LNCaP clone FGC (cell line): ENCODE results near the gene AMH.
"Not testable (repeated sequence)": the region's sequence is repeated elsewhere in the genome, so short reads cannot be mapped to it uniquely, and the experiment has no call there.

ENCODE experiments used
- DNase-seq: peaks from one replicate; pipeline ENCODE4 v3.0.0-alpha.2; 2011; ENCODE audit warnings: low read depth
- H3K4me3 ChIP-seq: 2 replicates; pipeline ENCODE4 v1.5.1; 2011; ENCODE audit warnings: mild to moderate bottlenecking, low read depth, low read length, control low read depth
- CTCF ChIP-seq: IDR thresholded peaks from 2 replicates; pipeline ENCODE4 v1.5.1; 2012; ENCODE audit warnings: mild to moderate bottlenecking; ENCODE audit not compliant: control insufficient read depth, insufficient read depth; ENCODE audit errors: extremely low read depth

Gene AMH

GRCh38 chr19:2249010-2249866, at the start of gene AMH:
AMH (plus strand) TSS chr19:2249323; CDS start chr19:2249333, 10 bp downstream.
- DNase-seq: no peak
- TF ChIP-seq CTCF: no peak
- no peak within 1 kb of the TSS for H3K4me3 ChIP-seq

GRCh38 chr19:2199861-2200623, 49.1 kb upstream of the AMH start:
- no peak overlapping the region for H3K4me3 ChIP-seq
- no peak for DNase-seq
- no peak for TF ChIP-seq CTCF

- not testable (repeated sequence) for DNase-seq, H3K4me3 ChIP-seq
These were observed 48.4 kb upstream of the AMH start for GRCh38 chr19:2200624-2201294.

GRCh38 chr19:2201473-2202148, 47.5 kb upstream of the AMH start:
- no peak for TF ChIP-seq CTCF
- DNase-seq: no peak
- no peak overlapping the region for H3K4me3 ChIP-seq

- H3K4me3 ChIP-seq: no peak overlapping the region
- DNase-seq: no peak
- no peak for TF ChIP-seq CTCF
These were observed 46.8 kb upstream of the AMH start for GRCh38 chr19:2202366-2202765.

- TF ChIP-seq CTCF: no peak
- no peak for DNase-seq
- H3K4me3 ChIP-seq: no peak overlapping the region
These were observed 42.1 kb upstream of the AMH start for GRCh38 chr19:2207008-2207407.
